Astrocyte (in vitro differentiated cells and primary cell): ENCODE data around the gene GREB1.

Source experiments
- EZH2 ChIP-seq: IDR thresholded peaks from 2 replicates; pipeline ENCODE4 v1.6.1; 2012; ENCODE audit warnings: mild to moderate bottlenecking, low read length, inconsistent platforms; ENCODE audit not compliant: insufficient read depth
- TF ChIP-seq, protein P1 (sequence below): IDR thresholded peaks from 2 replicates; pipeline ENCODE4 v1.5.1; 2011; ENCODE audit warnings: low read depth, mild to moderate bottlenecking, inconsistent platforms, low read length, moderate library complexity; ENCODE audit not compliant: insufficient read depth

DNA sequence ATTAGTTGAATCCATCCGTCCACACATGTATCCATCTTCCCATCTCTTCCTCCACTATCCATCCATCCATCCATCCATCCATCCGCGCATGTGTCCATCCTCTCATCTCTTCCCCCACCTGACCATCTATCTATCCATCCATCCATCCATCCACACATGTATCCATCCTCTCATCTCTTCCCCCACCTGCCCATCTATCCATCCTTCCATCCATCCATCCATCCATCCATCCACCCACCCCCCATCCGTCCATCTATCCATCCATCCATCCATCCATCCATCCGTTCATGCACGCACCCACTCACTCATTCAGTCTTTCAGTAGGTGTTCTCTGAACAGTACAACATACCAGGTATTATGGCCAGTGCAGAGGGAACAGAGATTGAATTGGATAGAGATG is 18.9 kb upstream of the GREB1 start:
- TF ChIP-seq, protein P1, sequence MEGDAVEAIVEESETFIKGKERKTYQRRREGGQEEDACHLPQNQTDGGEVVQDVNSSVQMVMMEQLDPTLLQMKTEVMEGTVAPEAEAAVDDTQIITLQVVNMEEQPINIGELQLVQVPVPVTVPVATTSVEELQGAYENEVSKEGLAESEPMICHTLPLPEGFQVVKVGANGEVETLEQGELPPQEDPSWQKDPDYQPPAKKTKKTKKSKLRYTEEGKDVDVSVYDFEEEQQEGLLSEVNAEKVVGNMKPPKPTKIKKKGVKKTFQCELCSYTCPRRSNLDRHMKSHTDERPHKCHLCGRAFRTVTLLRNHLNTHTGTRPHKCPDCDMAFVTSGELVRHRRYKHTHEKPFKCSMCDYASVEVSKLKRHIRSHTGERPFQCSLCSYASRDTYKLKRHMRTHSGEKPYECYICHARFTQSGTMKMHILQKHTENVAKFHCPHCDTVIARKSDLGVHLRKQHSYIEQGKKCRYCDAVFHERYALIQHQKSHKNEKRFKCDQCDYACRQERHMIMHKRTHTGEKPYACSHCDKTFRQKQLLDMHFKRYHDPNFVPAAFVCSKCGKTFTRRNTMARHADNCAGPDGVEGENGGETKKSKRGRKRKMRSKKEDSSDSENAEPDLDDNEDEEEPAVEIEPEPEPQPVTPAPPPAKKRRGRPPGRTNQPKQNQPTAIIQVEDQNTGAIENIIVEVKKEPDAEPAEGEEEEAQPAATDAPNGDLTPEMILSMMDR: no peak
- no peak for TF ChIP-seq EZH2
